CD4-positive, alpha-beta T cell (primary cell): ENCODE results near the gene SGCB. TPM values are rescaled to one million over a fixed set of nuclear protein-coding genes. Genes with fewer than 3 reads are reported as not detected.

ENCODE experiments used
- ATAC-seq: fragments of 200-7000 bp; cut with Tn5 transposase; one replicate; pipeline ENCODE4 v1.10.0; 2022; ENCODE audit warnings: mild to moderate bottlenecking; ENCODE audit not compliant: poor library complexity
- CTCF ChIA-PET: fragments of 350-600 bp; sonication (Branson Sonifier 250); formaldehyde crosslinking; loops from one replicate; lab custom pipeline; 2021; ENCODE audit warnings: antibody characterized with exemption, inconsistent platforms; lab: Charles Lee
- POLR2A ChIA-PET: fragments of 350-600 bp; sonication (Branson Sonifier 250); formaldehyde crosslinking; loops from one replicate; lab custom pipeline; 2021; ENCODE audit warnings: antibody characterized with exemption, inconsistent platforms; lab: Charles Lee
- DNase-seq, 14 experiments: peaks; one replicate each; pipeline ENCODE4 v3.0.0-alpha.2; 2013 to 2020; ENCODE audit warnings: mixed read lengths in 2 of 14
- H3K27ac ChIP-seq, 2 donors: one replicate each; pipeline versions ENCODE4 v1.5.1 to v1.7.0; 2013; ENCODE audit warnings: low read length in 2 of 2, low read depth in 1 of 2, mild to moderate bottlenecking in 1 of 2
- H3K27me3 ChIP-seq, 2 experiments: 1 replicate in 1 of 2; 2 replicates in 1 of 2; pipeline versions ENCODE4 v1.6.1 to v1.7.0; 2013; ENCODE audit warnings: low read length in 2 of 2, control low read depth in 1 of 2, mild to moderate bottlenecking in 1 of 2, moderate library complexity in 1 of 2; ENCODE audit not compliant: insufficient read depth in 2 of 2, control insufficient read depth in 1 of 2
- H3K36me3 ChIP-seq: one replicate; pipeline ENCODE4 v1.6.1; 2013; ENCODE audit warnings: low read length, control low read depth; ENCODE audit not compliant: insufficient read depth
- H3K4me1 ChIP-seq: one replicate; pipeline ENCODE4 v1.6.1; 2013; ENCODE audit warnings: low read length, control low read depth; ENCODE audit not compliant: insufficient read depth
- H3K4me3 ChIP-seq: one replicate; pipeline ENCODE4 v1.5.1; 2013; ENCODE audit warnings: mild to moderate bottlenecking, low read length, moderate library complexity
- H3K9me3 ChIP-seq, 2 experiments: 1 replicate in 1 of 2; 2 replicates in 1 of 2; pipeline versions ENCODE4 v1.6.1 to v1.7.0; 2013; ENCODE audit warnings: low read length in 2 of 2, mild to moderate bottlenecking in 2 of 2, control low read depth in 1 of 2, moderate library complexity in 1 of 2; ENCODE audit not compliant: control insufficient read depth in 1 of 2, insufficient read depth in 1 of 2
- H3K27ac Mint-ChIP-seq: one replicate; pipeline ENCODE4 v1.8.0; 2020; ENCODE audit warnings: mixed read lengths
- H3K27me3 Mint-ChIP-seq: one replicate; pipeline ENCODE4 v1.8.0; 2021; ENCODE audit warnings: mixed read lengths
- H3K36me3 Mint-ChIP-seq: one replicate; pipeline ENCODE4 v1.8.0; 2021; ENCODE audit warnings: low read depth, mixed read lengths
- H3K4me1 Mint-ChIP-seq: one replicate; pipeline ENCODE4 v1.8.0; 2021; ENCODE audit warnings: low read depth, mixed read lengths
- H3K4me3 Mint-ChIP-seq: one replicate; pipeline ENCODE4 v1.8.0; 2020; ENCODE audit warnings: mild to moderate bottlenecking, mixed read lengths
- H3K9me3 Mint-ChIP-seq: one replicate; pipeline ENCODE4 v1.8.0; 2020; ENCODE audit warnings: mixed read lengths
- intact Hi-C, 2 experiments: fragments of 100-400 bp; cut with DNase I in 1 of 2; cut with micrococcal nuclease in 1 of 2; formaldehyde crosslinking; loops; one replicate each; pipeline versions ENCODE4 v1.15.1 to v1.9.0; 2023 to 2025; cut with DNase I, micrococcal nuclease
- total RNA-seq, 174 experiments: library from RNA in 2 of 174; stranded (reverse) in 2 of 174; gene quantifications; one replicate each; pipeline ENCODE4 v1.2.3 and lab custom pipeline; 2021 to 2026
- TF ChIP-seq, protein P1 (sequence below): fragments of 200-600 bp; IDR thresholded peaks from one replicate; pipeline ENCODE4 v1.8.0; 2022; ENCODE audit warnings: antibody characterized with exemption, mild to moderate bottlenecking

Gene SGCB
- total RNA-seq, 2 experiments from 2014 or later: 3.8 to 4.1 TPM

DNA sequence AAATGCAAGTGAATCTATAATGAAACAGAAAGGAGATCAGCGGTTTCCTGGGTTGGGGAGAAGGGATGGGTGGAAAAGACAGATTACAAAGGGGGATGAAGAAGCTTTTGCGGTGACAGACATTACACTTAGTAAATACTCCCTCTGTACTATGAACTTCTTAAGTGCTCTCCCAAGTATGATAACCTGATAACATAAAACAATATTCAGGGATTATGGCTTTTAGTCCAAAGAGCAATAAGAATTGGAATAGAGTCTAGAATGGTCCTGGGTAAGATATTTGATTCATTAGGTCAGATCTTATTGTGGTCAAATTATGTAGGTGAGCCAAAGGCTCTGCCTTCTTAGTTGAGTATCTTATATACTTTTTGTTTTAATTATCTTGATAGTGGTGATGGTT lies 27.1 kb downstream of the SGCB start:
- intact Hi-C loops: no loop called here
- H3K27me3 Mint-ChIP-seq: no peaks in the 10 kb centered on the region
- no peak for ATAC-seq
- TF ChIP-seq, protein P1, sequence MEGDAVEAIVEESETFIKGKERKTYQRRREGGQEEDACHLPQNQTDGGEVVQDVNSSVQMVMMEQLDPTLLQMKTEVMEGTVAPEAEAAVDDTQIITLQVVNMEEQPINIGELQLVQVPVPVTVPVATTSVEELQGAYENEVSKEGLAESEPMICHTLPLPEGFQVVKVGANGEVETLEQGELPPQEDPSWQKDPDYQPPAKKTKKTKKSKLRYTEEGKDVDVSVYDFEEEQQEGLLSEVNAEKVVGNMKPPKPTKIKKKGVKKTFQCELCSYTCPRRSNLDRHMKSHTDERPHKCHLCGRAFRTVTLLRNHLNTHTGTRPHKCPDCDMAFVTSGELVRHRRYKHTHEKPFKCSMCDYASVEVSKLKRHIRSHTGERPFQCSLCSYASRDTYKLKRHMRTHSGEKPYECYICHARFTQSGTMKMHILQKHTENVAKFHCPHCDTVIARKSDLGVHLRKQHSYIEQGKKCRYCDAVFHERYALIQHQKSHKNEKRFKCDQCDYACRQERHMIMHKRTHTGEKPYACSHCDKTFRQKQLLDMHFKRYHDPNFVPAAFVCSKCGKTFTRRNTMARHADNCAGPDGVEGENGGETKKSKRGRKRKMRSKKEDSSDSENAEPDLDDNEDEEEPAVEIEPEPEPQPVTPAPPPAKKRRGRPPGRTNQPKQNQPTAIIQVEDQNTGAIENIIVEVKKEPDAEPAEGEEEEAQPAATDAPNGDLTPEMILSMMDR: no peak
- Histone ChIP-seq H3K9me3 (no peaks in the 10 kb centered on the region), H3K27me3 (no peaks in the 10 kb centered on the region), H3K4me1 (no peaks in the 10 kb centered on the region), H3K36me3 (no peaks in the 10 kb centered on the region), H3K4me3 (no peak overlapping the region), H3K27ac (no peak overlapping the region)
- no peak for DNase-seq
- no peak overlapping the region for H3K4me3 Mint-ChIP-seq
- H3K9me3 Mint-ChIP-seq: no peaks in the 10 kb centered on the region
- ChIA-PET POLR2A (no interaction called here), CTCF (no interaction called here)
- no peaks in the 10 kb centered on the region for H3K36me3 Mint-ChIP-seq
- H3K27ac Mint-ChIP-seq: no peak overlapping the region
- no peaks in the 10 kb centered on the region for H3K4me1 Mint-ChIP-seq

DNA sequence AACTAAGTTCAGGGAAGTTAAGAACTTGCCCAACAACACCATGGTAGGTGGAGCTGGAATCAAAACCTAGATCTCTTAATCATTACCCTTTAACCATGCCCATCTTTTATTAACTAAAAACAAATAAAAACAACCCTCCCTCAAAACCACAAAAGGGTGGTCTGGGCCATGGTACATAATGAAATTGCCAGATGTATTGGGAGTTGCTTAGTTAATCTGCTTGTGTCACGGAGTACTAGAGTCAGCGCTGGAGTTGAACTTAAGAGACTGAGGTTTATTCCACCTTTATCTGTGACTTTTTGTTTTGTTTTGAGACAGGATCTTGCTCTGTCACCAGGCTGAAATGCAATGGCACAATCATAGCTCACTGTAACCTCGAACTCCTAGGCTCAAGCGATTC lies 31.2 kb downstream of the SGCB start:
- Mint-ChIP-seq H3K9me3 (no peaks in the 10 kb centered on the region), H3K27me3 (no peaks in the 10 kb centered on the region), H3K36me3 (no peaks in the 10 kb centered on the region), H3K4me1 (no peaks in the 10 kb centered on the region), H3K27ac (no peak overlapping the region), H3K4me3 (no peak overlapping the region)
- TF ChIP-seq, protein P1: no peak
- intact Hi-C loops: loop anchor here in 1 of 2 experiments (10.0 kb wide), 1 partner anchor 58 kb away; no protein-coding TSS in a partner anchor
- Histone ChIP-seq H3K27me3 (no peaks in the 10 kb centered on the region), H3K4me3 (no peak overlapping the region), H3K36me3 (no peaks in the 10 kb centered on the region), H3K4me1 (no peaks in the 10 kb centered on the region), H3K27ac (no peak overlapping the region), H3K9me3 (no peaks in the 10 kb centered on the region)
- DNase-seq: no peak
- POLR2A ChIA-PET: no interaction called here
- CTCF ChIA-PET: no interaction called here
- no peak for ATAC-seq

DNA sequence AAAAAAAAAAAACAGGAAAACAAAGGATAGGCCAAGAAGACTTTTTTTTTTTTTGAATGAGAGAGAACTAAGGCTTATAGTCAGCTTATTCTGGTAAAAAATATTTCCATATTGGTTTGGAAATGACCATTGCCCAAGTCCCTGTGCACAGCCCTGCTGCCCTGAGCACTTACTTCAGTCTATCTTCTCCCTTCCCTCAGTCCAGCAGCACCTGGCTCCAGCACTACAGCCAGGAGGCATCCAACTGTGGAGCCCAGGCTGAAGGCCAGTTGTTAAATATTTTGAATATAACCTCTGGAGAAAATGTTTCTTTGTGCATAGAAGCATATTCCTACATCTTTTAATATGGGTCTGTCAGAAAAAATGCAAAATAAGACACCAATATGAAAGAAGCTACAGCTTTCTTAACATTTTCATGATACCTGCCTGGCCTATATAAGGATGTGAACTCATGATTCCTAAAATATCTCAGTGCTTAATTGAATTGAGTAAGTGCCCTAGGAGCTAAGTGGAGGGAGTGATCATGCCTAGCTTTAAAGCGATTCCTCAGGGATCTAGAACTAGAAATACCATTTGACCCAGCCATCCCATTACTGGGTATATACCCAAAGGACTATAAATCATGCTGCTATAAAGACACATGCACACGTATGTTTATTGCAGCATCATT lies 32.4 kb downstream of the SGCB start:
- no peak overlapping the region for H3K27ac Mint-ChIP-seq
- ATAC-seq: no peak
- ChIA-PET POLR2A (no interaction called here), CTCF (no interaction called here)
- H3K36me3 ChIP-seq: no peaks in the 10 kb centered on the region
- H3K27me3 ChIP-seq: no peaks in the 10 kb centered on the region
- intact Hi-C loops: loop anchor here in 1 of 2 experiments (10.0 kb wide), 1 partner anchor 59 kb away; no protein-coding TSS in a partner anchor
- H3K27me3 Mint-ChIP-seq: no peaks in the 10 kb centered on the region
- no peaks in the 10 kb centered on the region for H3K9me3 ChIP-seq
- no peak overlapping the region for H3K4me3 Mint-ChIP-seq
- TF ChIP-seq, protein P1: no peak
- H3K4me1 ChIP-seq: no peaks in the 10 kb centered on the region
- no peak overlapping the region for H3K4me3 ChIP-seq
- H3K36me3 Mint-ChIP-seq: no peaks in the 10 kb centered on the region
- DNase-seq: no peak
- no peaks in the 10 kb centered on the region for H3K9me3 Mint-ChIP-seq
- no peaks in the 10 kb centered on the region for H3K4me1 Mint-ChIP-seq
- H3K27ac ChIP-seq: no peak overlapping the region
